ENCODE results near the gene BTG4.
A peak's percentile ranks its signal among the peaks of the same experiment; 100 is the strongest.

The BTG4 gene

GRCh38 chr11:111520560-111520959 is 8.4 kb upstream of the BTG4 start:
- Mint-ChIP-seq H3K27me3 (ENCODE audit: low read depth) (peaks cover 14% of the 10 kb centered on the region), H3K27ac (no peak overlapping the region), H3K36me3 (ENCODE audit: low read depth) (no peaks in the 10 kb centered on the region), H3K4me3 (no peak overlapping the region), H3K4me1 (no peaks in the 10 kb centered on the region), H3K9me3 (no peaks in the 10 kb centered on the region)
- TF ChIP-seq CTCF (IDR thresholded peaks at IDR 0.05; ENCODE audit: unreplicated experiment in 3 of 3), result no peak

- TF ChIP-seq CTCF (IDR thresholded peaks at IDR 0.05; ENCODE audit: unreplicated experiment in 3 of 3), result no peak
- Mint-ChIP-seq H3K36me3 (ENCODE audit: low read depth) (no peaks in the 10 kb centered on the region), H3K9me3 (no peaks in the 10 kb centered on the region), H3K27ac (no peak overlapping the region), H3K4me1 (peaks cover 5% of the 10 kb centered on the region), H3K27me3 (ENCODE audit: low read depth) (peaks cover 33% of the 10 kb centered on the region), H3K4me3 (no peak overlapping the region)
These were observed 6.5 kb upstream of the BTG4 start for GRCh38 chr11:111518668-111519067.

- no peaks in the 10 kb centered on the region for H3K9me3 Mint-ChIP-seq
- H3K4me1 Mint-ChIP-seq, result peaks cover 5% of the 10 kb centered on the region
- no peaks in the 10 kb centered on the region for H3K36me3 Mint-ChIP-seq (ENCODE audit: low read depth)
- TF ChIP-seq CTCF (IDR thresholded peaks at IDR 0.05; ENCODE audit: unreplicated experiment in 3 of 3), result no peak
- H3K27ac Mint-ChIP-seq, result no peak overlapping the region
- H3K27me3 Mint-ChIP-seq (ENCODE audit: low read depth), result peaks cover 61% of the 10 kb centered on the region
- no peak overlapping the region for H3K4me3 Mint-ChIP-seq
These were observed 3.4 kb upstream of the BTG4 start for GRCh38 chr11:111515591-111515990.

- H3K36me3 Mint-ChIP-seq (ENCODE audit: low read depth), result no peaks in the 10 kb centered on the region
- TF ChIP-seq CTCF (IDR thresholded peaks at IDR 0.05; ENCODE audit: unreplicated experiment in 3 of 3), result peak in 1 of 3 experiments; percentile 14
- H3K27ac Mint-ChIP-seq, result no peak within 1 kb of the TSS
- peaks cover 5% of the 10 kb centered on the region for H3K4me1 Mint-ChIP-seq
- H3K9me3 Mint-ChIP-seq, result no peaks in the 10 kb centered on the region
- H3K27me3 Mint-ChIP-seq (ENCODE audit: low read depth), result peaks cover 64% of the 10 kb centered on the region
- peak within 1 kb of the TSS; percentile 55 to 73 (median 68) for H3K4me3 Mint-ChIP-seq
These were observed 2.2 kb upstream of the BTG4 start, which contains the start of gene HOATZ for GRCh38 chr11:111514216-111515031. Gene HOATZ (plus strand): TSS chr11:111514778. CDS start chr11:111514785, 7 bp downstream.

GRCh38 chr11:111513240-111513605 is 1.0 kb upstream of the BTG4 start:
- Mint-ChIP-seq H3K4me3 (peak overlapping the region; percentile 34 to 69 (median 53)), H3K36me3 (ENCODE audit: low read depth) (no peaks in the 10 kb centered on the region), H3K4me1 (peaks cover 5% of the 10 kb centered on the region), H3K9me3 (no peaks in the 10 kb centered on the region), H3K27me3 (ENCODE audit: low read depth) (peaks cover 74% of the 10 kb centered on the region), H3K27ac (no peak overlapping the region)
- no peak for TF ChIP-seq CTCF (IDR thresholded peaks at IDR 0.05; ENCODE audit: unreplicated experiment in 3 of 3)

- Mint-ChIP-seq H3K27me3 (ENCODE audit: low read depth) (peaks cover 86% of the 10 kb centered on the region), H3K27ac (no peak overlapping the region), H3K4me1 (peaks cover 5% of the 10 kb centered on the region), H3K9me3 (no peaks in the 10 kb centered on the region), H3K4me3 (no peak overlapping the region), H3K36me3 (ENCODE audit: low read depth) (no peaks in the 10 kb centered on the region)
- no peak for TF ChIP-seq CTCF (IDR thresholded peaks at IDR 0.05; ENCODE audit: unreplicated experiment in 3 of 3)
These were observed 1.9 kb downstream of the BTG4 start for GRCh38 chr11:111510311-111510710.

Measured in nephron (organoid).